SK-N-DZ (cell line): ENCODE data around the gene DGKG.

Source experiments
- DNase-seq: peaks from one replicate; pipeline ENCODE4 v3.0.0-alpha.2; 2015; ENCODE audit warnings: low spot score

The DGKG gene

GRCh38 chr3:186210852-186211500 is 151.1 kb downstream of the DGKG start:
- no peak for DNase-seq

- DNase-seq = no peak
Measured at GRCh38 chr3:186209810-186210752, 152.0 kb downstream of the DGKG start.

GRCh38 chr3:186208296-186208989 is 153.6 kb downstream of the DGKG start:
- DNase-seq = no peak

GRCh38 chr3:186207515-186207914 is 154.5 kb downstream of the DGKG start:
- no peak for DNase-seq

GRCh38 chr3:186200726-186201125 is 161.3 kb downstream of the DGKG start:
- DNase-seq = no peak

- DNase-seq = no peak
Measured at GRCh38 chr3:186198442-186198841, 163.6 kb downstream of the DGKG start.

- no peak for DNase-seq
Measured at GRCh38 chr3:186194451-186194811, 167.6 kb downstream of the DGKG start.

- no peak for DNase-seq
Measured at GRCh38 chr3:186193534-186194450, 168.2 kb downstream of the DGKG start.

- no peak for DNase-seq
Measured at GRCh38 chr3:186192823-186193222, 169.2 kb downstream of the DGKG start.

GRCh38 chr3:186189492-186189891 is 172.5 kb downstream of the DGKG start:
- DNase-seq = no peak

- no peak for DNase-seq
Measured at GRCh38 chr3:186187401-186188275, 174.4 kb downstream of the DGKG start.

- DNase-seq = no peak
Measured at GRCh38 chr3:186185194-186185787, 176.7 kb downstream of the DGKG start.

- DNase-seq = no peak
Measured at GRCh38 chr3:186184021-186184420, 178.0 kb downstream of the DGKG start.

GRCh38 chr3:186182850-186183249 is 179.2 kb downstream of the DGKG start:
- no peak for DNase-seq

GRCh38 chr3:186181901-186182300 is 180.1 kb downstream of the DGKG start:
- DNase-seq = no peak

GRCh38 chr3:186180891-186181481 is 181.0 kb downstream of the DGKG start:
- DNase-seq = no peak

GRCh38 chr3:186180151-186180550 is 181.9 kb downstream of the DGKG start:
- DNase-seq = no peak

- DNase-seq = no peak
Measured at GRCh38 chr3:186178412-186178811, 183.6 kb downstream of the DGKG start.

GRCh38 chr3:186176373-186176990 is 185.6 kb downstream of the DGKG start:
- no peak for DNase-seq
